Kasumi-1 (cell line): Measurements from ENCODE around the gene RAET1G.
"Not testable (repeated sequence)": the region's sequence is repeated elsewhere in the genome, so short reads cannot be mapped to it uniquely, and the experiment has no call there.

Experiments
- DNase-seq, 2 experiments: peaks; one replicate each; lab custom pipeline; 2025; lab: John Stamatoyannopoulos, UW

Gene RAET1G

GRCh38 chr6:149922642-149923326 lies at the start of gene RAET1G:
TSS of gene RAET1G (minus strand) at chr6:149923121. CDS start at chr6:149923010, 111 bp downstream.
- peak; percentile 72 to 84 for DNase-seq

GRCh38 chr6:149969635-149970034 lies 46.7 kb upstream of the RAET1G start:
- no peak for DNase-seq

GRCh38 chr6:149968909-149969308 lies 46.0 kb upstream of the RAET1G start:
- not testable (repeated sequence) for DNase-seq

- not testable (repeated sequence) for DNase-seq
These were observed 45.1 kb upstream of the RAET1G start for GRCh38 chr6:149967999-149968398.

GRCh38 chr6:149967591-149967990 lies 44.7 kb upstream of the RAET1G start:
- no peak for DNase-seq

- not testable (repeated sequence) for DNase-seq
These were observed 43.4 kb upstream of the RAET1G start for GRCh38 chr6:149966319-149966718.

- DNase-seq: no peak
These were observed 42.5 kb upstream of the RAET1G start for GRCh38 chr6:149965194-149966020.

- no peak for DNase-seq
These were observed 41.6 kb upstream of the RAET1G start for GRCh38 chr6:149964308-149965193.

GRCh38 chr6:149963462-149964307 lies 40.8 kb upstream of the RAET1G start, which contains the start of gene ULBP1:
TSS of gene ULBP1 (plus strand) at chr6:149963943. CDS start at chr6:149964050, 107 bp downstream.
- DNase-seq: peak; percentile 85

- no peak for DNase-seq
These were observed 40.2 kb upstream of the RAET1G start for GRCh38 chr6:149963212-149963461.

GRCh38 chr6:149962461-149963211 lies 39.7 kb upstream of the RAET1G start:
- DNase-seq: no peak

GRCh38 chr6:149961728-149962425 lies 39.0 kb upstream of the RAET1G start:
- peak; percentile 43 to 65 for DNase-seq

GRCh38 chr6:149960488-149960887 lies 37.6 kb upstream of the RAET1G start:
- no peak for DNase-seq

GRCh38 chr6:149959806-149960205 lies 36.9 kb upstream of the RAET1G start:
- not testable (repeated sequence) for DNase-seq

GRCh38 chr6:149958124-149958523 lies 35.2 kb upstream of the RAET1G start:
- not testable (repeated sequence) for DNase-seq

- not testable (repeated sequence) for DNase-seq
These were observed 32.9 kb upstream of the RAET1G start for GRCh38 chr6:149955654-149956317.

- not testable (repeated sequence) for DNase-seq
These were observed 32.2 kb upstream of the RAET1G start for GRCh38 chr6:149954984-149955653.

GRCh38 chr6:149954328-149954983 lies 31.5 kb upstream of the RAET1G start:
- DNase-seq: not testable (repeated sequence)
